DOHH2 (cell line): ENCODE results near the gene TCF19.

Experiments used
- H3F3A ChIP-seq: fragments of 200-600 bp; sonication (generic), shearing (Covaris generic); 2 replicates; pipeline ENCODE4 v1.6.0; 2016; ENCODE audit warnings: antibody characterized with exemption, mild to moderate bottlenecking; ENCODE audit not compliant: control insufficient read depth, insufficient read depth
- H3K27ac ChIP-seq: fragments of 200-600 bp; sonication (generic); 2 replicates; pipeline ENCODE4 v1.5.1; 2014; ENCODE audit warnings: low read depth, mild to moderate bottlenecking, low read length, moderate library complexity
- H3K27me3 ChIP-seq: fragments of 200-600 bp; sonication (generic); 2 replicates; pipeline ENCODE4 v1.6.1; 2014; ENCODE audit warnings: mild to moderate bottlenecking, low read length, mixed read lengths; ENCODE audit not compliant: control insufficient read depth
- H3K36me3 ChIP-seq: fragments of 200-600 bp; sonication (generic); 2 replicates; pipeline ENCODE4 v1.6.1; 2014; ENCODE audit warnings: mild to moderate bottlenecking, low read length, moderate library complexity, mixed read lengths; ENCODE audit not compliant: control insufficient read depth
- H3K4me1 ChIP-seq: fragments of 200-600 bp; sonication (generic); 2 replicates; pipeline ENCODE4 v1.6.1; 2014; ENCODE audit warnings: mild to moderate bottlenecking, low read length, mixed read lengths; ENCODE audit not compliant: control insufficient read depth
- H3K4me2 ChIP-seq: fragments of 200-600 bp; sonication (generic); 2 replicates; pipeline ENCODE4 v1.6.0; 2014; ENCODE audit warnings: mild to moderate bottlenecking, low read length, moderate library complexity
- H3K4me3 ChIP-seq: fragments of 200-600 bp; sonication (generic); 2 replicates; pipeline ENCODE4 v1.5.1; 2014; ENCODE audit warnings: mild to moderate bottlenecking, low read length, mixed read lengths
- H3K79me2 ChIP-seq: fragments of 200-600 bp; sonication (generic); 2 replicates; pipeline ENCODE4 v1.6.1; 2014; ENCODE audit warnings: mild to moderate bottlenecking, low read length, mixed read lengths; ENCODE audit not compliant: control insufficient read depth
- H3K9me2 ChIP-seq: fragments of 200-600 bp; sonication (generic); replicated peaks from 2 replicates; pipeline ENCODE4 v1.6.1; 2014; ENCODE audit warnings: mild to moderate bottlenecking, low read length, mixed read lengths; ENCODE audit not compliant: control insufficient read depth
- H3K9me3 ChIP-seq: fragments of 200-600 bp; sonication (generic); 2 replicates; pipeline ENCODE4 v1.6.1; 2014; ENCODE audit warnings: antibody characterized with exemption, low read length, mixed read lengths; ENCODE audit not compliant: control insufficient read depth, insufficient read depth
- H4K20me1 ChIP-seq: fragments of 200-600 bp; sonication (generic); 2 replicates; pipeline ENCODE4 v1.6.0; 2014; ENCODE audit warnings: low read depth, mild to moderate bottlenecking, antibody characterized with exemption, low read length, moderate library complexity; ENCODE audit not compliant: control insufficient read depth, insufficient read depth
- CTCF ChIP-seq: fragments of 200-600 bp; sonication (generic); IDR thresholded peaks from one replicate; pipeline ENCODE4 v1.5.1; 2014; ENCODE audit warnings: antibody characterized with exemption, mild to moderate bottlenecking, low read depth, low read length; ENCODE audit not compliant: poor library complexity, severe bottlenecking
- EZH2phosphoT487 ChIP-seq: fragments of 200-600 bp; sonication (generic); IDR thresholded peaks from 2 replicates; pipeline ENCODE4 v1.6.1; 2017; ENCODE audit warnings: borderline replicate concordance, mild to moderate bottlenecking, antibody characterized with exemption, low read length, moderate library complexity, mixed read lengths

TCF19 gene

GRCh38 chr6:31131595-31131994 is 26.8 kb upstream of the TCF19 start:
- no peaks in the 10 kb centered on the region for H3F3A ChIP-seq
- no peaks in the 10 kb centered on the region for H3K79me2 ChIP-seq
- peaks cover 13% of the 10 kb centered on the region for H3K27me3 ChIP-seq

GRCh38 chr6:31132806-31133205 is 25.6 kb upstream of the TCF19 start:
- Histone ChIP-seq H3K4me3 (no peak overlapping the region), H4K20me1 (no peaks in the 10 kb centered on the region), H3K27me3 (peaks cover 13% of the 10 kb centered on the region), H3K79me2 (no peaks in the 10 kb centered on the region), H3K4me2 (no peak overlapping the region), H3K9me3 (no peaks in the 10 kb centered on the region), H3K36me3 (no peaks in the 10 kb centered on the region), H3K27ac (no peak overlapping the region), H3F3A (no peaks in the 10 kb centered on the region), H3K4me1 (peaks cover 4% of the 10 kb centered on the region), H3K9me2 (no peaks in the 10 kb centered on the region)
- no peak for TF ChIP-seq CTCF
- no peak for TF ChIP-seq EZH2phosphoT487

More at GRCh38 chr6:31131595-31131994, 26.8 kb upstream of the TCF19 start:
- no peak for TF ChIP-seq CTCF
- TF ChIP-seq EZH2phosphoT487: no peak
- no peak overlapping the region for H3K27ac ChIP-seq
- H3K36me3 ChIP-seq: no peaks in the 10 kb centered on the region
- no peaks in the 10 kb centered on the region for H3K4me1 ChIP-seq
- no peak overlapping the region for H3K4me2 ChIP-seq
- H3K9me2 ChIP-seq: no peaks in the 10 kb centered on the region
- H4K20me1 ChIP-seq: no peaks in the 10 kb centered on the region
- no peak overlapping the region for H3K4me3 ChIP-seq
- no peaks in the 10 kb centered on the region for H3K9me3 ChIP-seq

GRCh38 chr6:31135710-31136109 is 22.7 kb upstream of the TCF19 start:
- Histone ChIP-seq H3K4me3 (no peak overlapping the region), H3F3A (no peaks in the 10 kb centered on the region), H3K79me2 (no peaks in the 10 kb centered on the region), H4K20me1 (no peaks in the 10 kb centered on the region), H3K9me2 (no peaks in the 10 kb centered on the region), H3K27me3 (no peaks in the 10 kb centered on the region), H3K36me3 (no peaks in the 10 kb centered on the region), H3K4me1 (peaks cover 5% of the 10 kb centered on the region), H3K4me2 (no peak overlapping the region), H3K27ac (no peak overlapping the region), H3K9me3 (no peaks in the 10 kb centered on the region)
- TF ChIP-seq CTCF: no peak

GRCh38 chr6:31138982-31139381 is 19.4 kb upstream of the TCF19 start, which contains the start of gene PSORS1C2:
Gene PSORS1C2 (minus strand): TSS chr6:31139066. CDS start chr6:31139026, 40 bp downstream.
- no peaks in the 10 kb centered on the region for H4K20me1 ChIP-seq
- no peaks in the 10 kb centered on the region for H3K9me2 ChIP-seq
- H3K4me2 ChIP-seq: peak within 1 kb of the TSS; percentile 62
- no peaks in the 10 kb centered on the region for H3K27me3 ChIP-seq
- H3K9me3 ChIP-seq: no peaks in the 10 kb centered on the region
- TF ChIP-seq EZH2phosphoT487 (no peak), CTCF (no peak)
- H3K79me2 ChIP-seq: no peaks in the 10 kb centered on the region
- no peak within 1 kb of the TSS for H3K27ac ChIP-seq
- peaks cover 4% of the 10 kb centered on the region; the same call in 1 of the 2 replicates for H3K36me3 ChIP-seq
- H3F3A ChIP-seq: no peaks in the 10 kb centered on the region
- peak within 1 kb of the TSS; percentile 47 for H3K4me3 ChIP-seq
- H3K4me1 ChIP-seq: peaks cover 5% of the 10 kb centered on the region
